Mucosa of rectum (tissue), 2 donors: ENCODE results near the gene OR8G1.
"Not testable (repeated sequence)": the region's sequence is repeated elsewhere in the genome, so short reads cannot be mapped to it uniquely, and the experiment has no call there.

Experiments
- H3K27ac ChIP-seq, 2 donors: one replicate each; pipeline ENCODE4 v1.7.0; 2013; ENCODE audit warnings: inconsistent platforms in 2 of 2, low read depth in 2 of 2, low read length in 2 of 2
- H3K27me3 ChIP-seq, 2 donors: one replicate each; pipeline ENCODE4 v1.7.0; 2013; ENCODE audit warnings: low read length in 2 of 2; ENCODE audit not compliant: control insufficient read depth in 2 of 2, insufficient read depth in 2 of 2
- H3K36me3 ChIP-seq, 2 donors: one replicate each; pipeline ENCODE4 v1.7.0; 2013; ENCODE audit warnings: low read length in 2 of 2; ENCODE audit not compliant: control insufficient read depth in 2 of 2, insufficient read depth in 2 of 2
- H3K4me1 ChIP-seq, 2 donors: one replicate each; pipeline ENCODE4 v1.7.0; 2013; ENCODE audit warnings: low read length in 2 of 2, mild to moderate bottlenecking in 1 of 2; ENCODE audit not compliant: control insufficient read depth in 2 of 2, insufficient read depth in 2 of 2
- H3K4me3 ChIP-seq, 2 donors: one replicate each; pipeline ENCODE4 v1.7.0; 2013; ENCODE audit warnings: low read length in 2 of 2
- H3K9ac ChIP-seq, 2 donors: one replicate each; pipeline ENCODE4 v1.7.0; 2013; ENCODE audit warnings: low read length in 2 of 2, low read depth in 1 of 2, mild to moderate bottlenecking in 1 of 2
- H3K9me3 ChIP-seq, 2 donors: one replicate each; pipeline ENCODE4 v1.7.0; 2013; ENCODE audit warnings: low read length in 2 of 2; ENCODE audit not compliant: control insufficient read depth in 2 of 2
- donor health status: healthy.
- donor health status: Normal muscosa, but diverticular disease.

The OR8G1 gene

DNA sequence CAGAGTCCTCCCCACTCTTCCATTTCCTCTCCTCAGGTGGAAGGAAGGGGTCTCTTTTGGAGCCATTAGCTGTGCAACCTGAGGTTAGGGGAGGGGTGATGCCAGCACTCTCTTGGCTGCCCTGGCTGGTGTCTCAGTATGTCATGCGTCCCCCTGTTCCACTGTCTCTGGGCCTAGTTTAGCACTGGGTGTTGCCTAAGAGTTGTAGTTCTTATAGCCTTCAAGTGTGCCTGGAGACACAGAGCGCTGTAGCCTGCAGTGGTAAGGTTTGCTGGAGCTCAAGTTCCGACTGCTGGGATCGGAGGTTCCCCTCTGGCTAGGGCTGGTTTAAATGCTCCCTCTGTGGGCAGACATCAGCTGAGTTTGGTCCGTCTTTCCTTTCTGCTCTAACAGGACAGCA lies 36.9 kb upstream of the OR8G1 start:
- Histone ChIP-seq H3K27ac (no peak overlapping the region), H3K4me1 (no peaks in the 10 kb centered on the region), H3K27me3 (no peaks in the 10 kb centered on the region), H3K9me3 (no peaks in the 10 kb centered on the region), H3K9ac (no peak overlapping the region), H3K36me3 (no peaks in the 10 kb centered on the region), H3K4me3 (no peak overlapping the region)

DNA sequence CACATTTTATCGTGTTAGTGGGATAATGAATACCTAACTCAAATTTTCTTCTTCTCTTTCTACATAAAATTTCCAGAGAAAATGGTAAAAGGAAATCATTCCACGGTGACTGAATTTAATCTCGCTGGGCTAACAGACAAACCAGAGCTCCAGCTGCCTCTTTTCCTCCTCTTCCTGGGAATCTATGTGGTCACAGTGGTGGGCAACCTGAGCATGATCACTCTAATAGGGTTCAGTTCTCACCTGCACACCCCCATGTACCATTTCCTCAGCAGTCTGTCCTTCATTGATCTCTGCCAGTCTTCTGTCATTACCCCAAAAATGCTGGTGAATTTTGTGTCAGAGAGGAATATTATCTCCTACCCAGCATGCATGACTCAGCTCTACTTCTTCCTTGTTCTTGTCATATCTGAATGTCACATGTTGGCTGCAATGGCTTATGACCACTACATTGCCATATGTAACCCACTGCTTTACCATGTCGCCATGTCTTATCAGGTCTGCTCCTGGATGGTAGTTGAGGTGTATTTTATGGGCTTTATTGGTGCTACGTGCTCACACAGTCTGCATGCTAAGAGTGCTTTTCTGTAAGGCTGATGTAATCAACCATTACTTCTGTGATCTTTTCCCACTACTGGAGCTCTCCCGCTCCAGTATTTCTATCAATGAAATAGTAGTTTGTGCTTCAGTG lies 33.6 kb upstream of the OR8G1 start:
- Histone ChIP-seq H3K36me3 (no peaks in the 10 kb centered on the region), H3K9ac (no peak overlapping the region), H3K27ac (no peak overlapping the region), H3K4me3 (no peak overlapping the region), H3K4me1 (no peaks in the 10 kb centered on the region), H3K27me3 (no peaks in the 10 kb centered on the region), H3K9me3 (no peaks in the 10 kb centered on the region)

DNA sequence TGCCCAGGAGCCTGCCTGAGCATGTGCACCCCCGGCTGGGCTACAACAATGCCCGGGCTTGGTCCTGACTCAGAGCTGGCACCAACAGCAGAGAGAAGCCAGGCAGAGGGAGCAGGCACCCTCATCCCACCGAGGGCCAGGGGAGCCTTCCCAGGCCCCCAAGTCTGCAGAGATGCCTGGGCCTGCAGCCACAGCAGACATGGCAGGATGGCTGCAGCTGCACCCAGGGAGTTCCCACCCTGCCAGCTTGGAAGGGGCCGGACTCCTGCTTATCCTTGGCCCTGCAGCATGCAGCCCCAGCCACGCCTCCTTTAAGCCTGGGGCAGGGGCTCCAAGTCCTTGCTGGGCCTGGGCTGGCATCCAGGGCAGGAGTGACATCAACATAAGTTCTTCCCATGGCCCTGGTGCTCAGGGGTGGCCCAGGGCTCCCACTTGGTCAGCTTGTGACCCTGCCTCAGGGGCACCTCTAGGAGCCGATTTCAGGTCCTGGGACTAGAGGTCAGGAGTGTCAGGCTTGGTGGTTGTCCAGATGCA lies 31.0 kb upstream of the OR8G1 start:
- H3K9ac ChIP-seq, result no peak overlapping the region
- H3K27me3 ChIP-seq, result no peaks in the 10 kb centered on the region
- H3K9me3 ChIP-seq, result no peaks in the 10 kb centered on the region
- H3K4me3 ChIP-seq, result no peak overlapping the region
- H3K27ac ChIP-seq, result no peak overlapping the region
- no peaks in the 10 kb centered on the region for H3K36me3 ChIP-seq
- H3K4me1 ChIP-seq, result no peaks in the 10 kb centered on the region

DNA sequence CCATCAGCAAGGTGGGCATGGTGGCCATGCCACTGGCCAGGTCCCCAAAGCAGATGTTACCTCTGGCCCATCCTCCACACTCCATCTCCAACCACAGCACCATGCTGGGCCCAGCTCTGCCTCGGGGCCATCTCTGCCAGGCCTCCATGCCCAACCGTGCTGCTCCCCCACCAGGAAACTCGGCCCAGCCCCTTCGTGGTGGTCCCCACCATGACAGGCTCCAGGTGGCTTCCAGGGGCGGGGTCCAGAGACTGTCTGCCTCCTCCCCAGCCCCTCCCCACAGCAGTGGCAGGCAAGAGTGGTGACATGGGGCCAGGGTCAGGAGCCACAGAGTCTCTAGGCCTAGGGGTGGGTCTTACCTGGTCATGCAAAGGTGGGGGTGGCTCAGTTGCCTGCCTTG lies 30.5 kb upstream of the OR8G1 start:
- no peaks in the 10 kb centered on the region for H3K4me1 ChIP-seq
- no peak overlapping the region for H3K4me3 ChIP-seq
- no peak overlapping the region for H3K27ac ChIP-seq
- no peaks in the 10 kb centered on the region for H3K36me3 ChIP-seq
- H3K9ac ChIP-seq, result no peak overlapping the region
- H3K9me3 ChIP-seq, result no peaks in the 10 kb centered on the region
- H3K27me3 ChIP-seq, result no peaks in the 10 kb centered on the region

DNA sequence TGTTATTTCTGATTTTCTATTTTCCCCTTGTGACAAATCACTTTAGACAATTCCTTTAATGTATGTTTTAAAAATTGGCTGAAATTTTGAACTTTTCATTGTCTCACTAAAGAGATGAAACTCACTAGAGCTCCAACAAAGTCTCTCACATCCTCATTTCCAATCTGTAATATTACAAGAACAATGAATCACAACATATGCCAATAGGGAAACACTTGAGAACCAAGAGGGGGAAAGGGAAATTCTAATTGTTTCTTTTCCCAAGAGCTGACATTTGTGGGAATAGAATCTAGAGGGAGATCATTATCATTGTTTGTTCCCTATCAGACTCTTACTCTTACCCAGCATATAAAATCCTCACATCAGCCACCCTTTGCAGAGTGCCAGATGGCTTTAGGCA lies 29.6 kb upstream of the OR8G1 start:
- H3K27me3 ChIP-seq, result no peaks in the 10 kb centered on the region
- H3K9me3 ChIP-seq, result no peaks in the 10 kb centered on the region
- H3K4me1 ChIP-seq, result no peaks in the 10 kb centered on the region
- H3K9ac ChIP-seq, result no peak overlapping the region
- no peaks in the 10 kb centered on the region for H3K36me3 ChIP-seq
- no peak overlapping the region for H3K27ac ChIP-seq
- no peak overlapping the region for H3K4me3 ChIP-seq

DNA sequence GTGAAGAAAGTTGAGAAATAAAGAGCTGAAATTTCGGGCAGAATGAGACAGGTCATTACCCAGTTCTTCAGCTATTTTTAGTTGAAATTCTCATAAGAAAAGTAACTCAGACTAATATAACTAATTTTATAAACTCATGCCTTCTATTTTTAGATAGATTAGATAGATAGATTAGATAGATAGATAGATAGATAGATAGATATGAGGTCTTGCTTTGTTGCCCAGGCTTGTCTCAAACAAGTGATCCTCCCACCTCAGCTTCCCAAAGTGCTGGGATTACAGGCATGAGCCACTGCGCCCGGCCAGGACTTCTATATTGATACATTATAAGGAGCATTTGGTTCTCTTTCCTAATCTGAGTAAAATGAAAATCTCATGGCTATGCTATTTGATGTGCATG lies 26.9 kb upstream of the OR8G1 start:
- Histone ChIP-seq H3K27ac (no peak overlapping the region), H3K27me3 (no peaks in the 10 kb centered on the region), H3K36me3 (no peaks in the 10 kb centered on the region), H3K4me1 (no peaks in the 10 kb centered on the region), H3K9ac (no peak overlapping the region), H3K4me3 (no peak overlapping the region), H3K9me3 (no peaks in the 10 kb centered on the region)

DNA sequence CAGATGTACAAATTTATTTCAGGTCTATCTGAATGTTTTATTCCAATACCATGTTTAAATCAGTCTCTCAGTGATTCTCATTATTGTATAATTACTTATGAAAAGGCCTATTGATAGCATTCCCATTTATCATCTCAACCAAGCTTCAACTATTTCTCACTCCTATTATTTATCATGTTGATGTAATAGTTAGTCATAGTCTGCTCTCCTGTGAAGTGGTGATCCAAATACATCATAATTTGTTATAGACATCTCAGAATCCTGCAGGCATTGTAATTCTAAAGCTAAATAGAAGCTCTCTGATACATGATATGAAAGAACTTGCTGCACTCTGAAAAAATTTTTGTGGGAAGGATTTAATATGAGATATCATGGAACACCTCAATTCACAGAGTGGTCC lies 21.8 kb upstream of the OR8G1 start:
- no peaks in the 10 kb centered on the region for H3K36me3 ChIP-seq
- H3K9ac ChIP-seq, result no peak overlapping the region
- peaks cover 0 to 3% of the 10 kb centered on the region in 2 donors for H3K27me3 ChIP-seq
- peaks cover 5 to 6% of the 10 kb centered on the region in 2 donors for H3K4me1 ChIP-seq
- H3K9me3 ChIP-seq, result no peaks in the 10 kb centered on the region
- no peak overlapping the region for H3K27ac ChIP-seq
- H3K4me3 ChIP-seq, result no peak overlapping the region

DNA sequence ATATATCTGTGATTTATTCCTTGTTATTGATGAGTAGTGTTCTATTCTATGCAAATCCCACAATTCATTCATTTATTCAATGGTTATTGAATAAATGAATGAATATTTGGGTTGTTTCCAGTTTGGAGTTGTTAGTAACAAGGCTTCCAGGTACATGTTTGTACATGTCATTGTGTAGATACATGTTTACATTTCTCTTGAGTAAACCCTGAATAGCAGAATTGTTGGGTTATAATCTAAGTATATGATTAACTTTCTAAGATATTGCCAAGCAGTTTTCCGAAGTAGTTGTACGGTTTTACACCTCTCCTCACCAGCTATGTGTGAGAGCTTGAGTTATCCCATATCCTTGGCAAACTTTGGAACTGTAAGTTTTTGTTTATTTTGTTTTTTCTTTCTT lies 18.5 kb upstream of the OR8G1 start:
- no peak overlapping the region for H3K27ac ChIP-seq

DNA sequence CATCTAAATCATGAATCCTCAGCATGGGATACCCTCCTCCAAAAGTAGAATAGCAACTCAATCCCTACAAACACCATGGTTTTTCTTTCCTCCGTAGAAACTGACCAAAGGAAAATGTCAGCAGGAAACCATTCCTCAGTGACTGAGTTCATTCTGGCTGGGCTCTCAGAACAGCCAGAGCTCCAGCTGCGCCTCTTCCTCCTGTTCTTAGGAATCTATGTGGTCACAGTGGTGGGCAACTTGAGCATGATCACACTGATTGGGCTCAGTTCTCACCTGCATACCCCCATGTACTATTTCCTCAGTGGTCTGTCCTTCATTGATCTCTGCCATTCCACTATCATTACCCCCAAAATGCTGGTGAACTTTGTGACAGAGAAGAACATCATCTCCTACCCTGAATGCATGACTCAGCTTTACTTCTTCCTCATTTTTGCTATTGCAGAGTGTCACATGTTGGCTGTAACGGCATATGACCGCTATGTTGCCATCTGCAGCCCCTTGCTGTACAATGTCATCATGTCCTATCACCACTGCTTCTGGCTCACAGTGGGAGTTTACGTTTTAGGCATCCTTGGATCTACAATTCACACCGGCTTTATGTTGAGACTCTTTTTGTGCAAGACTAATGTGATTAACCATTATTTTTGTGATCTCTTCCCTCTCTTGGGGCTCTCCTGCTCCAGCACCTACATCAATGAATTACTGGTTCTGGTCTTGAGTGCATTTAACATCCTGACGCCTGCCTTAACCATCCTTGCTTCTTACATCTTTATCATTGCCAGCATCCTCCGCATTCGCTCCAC lies 16.1 kb upstream of the OR8G1 start:
- not testable (repeated sequence) for H3K9me3 ChIP-seq, H3K4me3 ChIP-seq, H3K27me3 ChIP-seq, H3K36me3 ChIP-seq, H3K4me1 ChIP-seq, H3K9ac ChIP-seq, H3K27ac ChIP-seq

More for the DNA sequence above, 18.5 kb upstream of the OR8G1 start:
- no peaks in the 10 kb centered on the region for H3K9me3 ChIP-seq
- peaks cover 0 to 3% of the 10 kb centered on the region in 2 donors for H3K27me3 ChIP-seq
- H3K36me3 ChIP-seq, result no peaks in the 10 kb centered on the region
- no peak overlapping the region for H3K4me3 ChIP-seq
- no peak overlapping the region for H3K9ac ChIP-seq
- H3K4me1 ChIP-seq, result peaks cover 5 to 6% of the 10 kb centered on the region in 2 donors

DNA sequence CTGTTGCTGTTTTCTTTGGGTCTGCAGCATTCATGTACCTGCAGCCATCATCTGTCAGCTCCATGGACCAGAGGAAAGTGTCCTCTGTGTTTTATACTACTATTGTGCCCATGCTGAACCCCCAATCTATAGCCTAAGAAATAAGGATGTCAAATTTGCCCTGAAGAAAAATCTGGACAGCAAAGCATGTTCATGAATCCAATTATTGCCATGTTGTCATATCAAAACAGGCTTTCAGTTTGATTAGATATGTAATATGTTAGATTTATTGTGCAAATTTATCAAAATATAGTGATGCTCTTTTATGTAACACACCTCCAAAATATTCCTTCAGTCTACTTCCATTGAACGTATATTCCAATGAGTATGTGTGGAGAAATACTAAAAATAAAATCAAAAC lies 15.4 kb upstream of the OR8G1 start:
- Histone ChIP-seq H3K27me3 (peaks cover 0 to 3% of the 10 kb centered on the region in 2 donors), H3K9me3 (no peaks in the 10 kb centered on the region), H3K4me1 (peaks cover 5 to 6% of the 10 kb centered on the region in 2 donors), H3K27ac (no peak overlapping the region), H3K9ac (no peak overlapping the region), H3K4me3 (no peak overlapping the region), H3K36me3 (no peaks in the 10 kb centered on the region)
